Measurements from ENCODE around the gene SPPL2C.
"Not testable (repeated sequence)": the region's sequence is repeated elsewhere in the genome, so short reads cannot be mapped to it uniquely, and the experiment has no call there.

SPPL2C gene

DNA sequence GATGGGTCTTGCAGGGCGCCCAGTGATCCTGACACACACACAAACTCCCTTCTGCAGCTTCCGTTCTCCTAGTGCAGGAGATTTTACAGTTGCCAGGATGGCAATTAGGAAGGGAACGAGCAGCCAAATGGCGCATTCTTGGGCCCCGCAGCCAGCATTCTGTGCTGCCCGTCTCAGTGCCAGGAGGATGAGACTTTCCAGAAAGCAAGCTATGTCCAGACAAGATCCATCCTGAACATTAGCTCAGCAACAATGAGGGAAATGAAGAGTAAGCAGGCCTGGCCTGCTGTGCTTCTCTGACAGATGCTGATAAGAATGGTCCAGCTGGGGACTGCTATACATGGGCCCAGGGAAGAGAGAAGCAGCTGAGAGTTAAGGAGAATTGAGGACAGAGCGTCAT is 16.5 kb downstream of the SPPL2C start:
- Mint-ChIP-seq H3K27ac (no peak overlapping the region), H3K9me3 (peaks cover 4% of the 10 kb centered on the region), H3K36me3 (ENCODE audit: low read depth) (no peaks in the 10 kb centered on the region), H3K27me3 (ENCODE audit: low read depth, poor library complexity) (peaks cover 59% of the 10 kb centered on the region), H3K4me3 (no peak overlapping the region), H3K4me1 (no peaks in the 10 kb centered on the region)
- no peak for DNase-seq
- TF ChIP-seq, protein P1, sequence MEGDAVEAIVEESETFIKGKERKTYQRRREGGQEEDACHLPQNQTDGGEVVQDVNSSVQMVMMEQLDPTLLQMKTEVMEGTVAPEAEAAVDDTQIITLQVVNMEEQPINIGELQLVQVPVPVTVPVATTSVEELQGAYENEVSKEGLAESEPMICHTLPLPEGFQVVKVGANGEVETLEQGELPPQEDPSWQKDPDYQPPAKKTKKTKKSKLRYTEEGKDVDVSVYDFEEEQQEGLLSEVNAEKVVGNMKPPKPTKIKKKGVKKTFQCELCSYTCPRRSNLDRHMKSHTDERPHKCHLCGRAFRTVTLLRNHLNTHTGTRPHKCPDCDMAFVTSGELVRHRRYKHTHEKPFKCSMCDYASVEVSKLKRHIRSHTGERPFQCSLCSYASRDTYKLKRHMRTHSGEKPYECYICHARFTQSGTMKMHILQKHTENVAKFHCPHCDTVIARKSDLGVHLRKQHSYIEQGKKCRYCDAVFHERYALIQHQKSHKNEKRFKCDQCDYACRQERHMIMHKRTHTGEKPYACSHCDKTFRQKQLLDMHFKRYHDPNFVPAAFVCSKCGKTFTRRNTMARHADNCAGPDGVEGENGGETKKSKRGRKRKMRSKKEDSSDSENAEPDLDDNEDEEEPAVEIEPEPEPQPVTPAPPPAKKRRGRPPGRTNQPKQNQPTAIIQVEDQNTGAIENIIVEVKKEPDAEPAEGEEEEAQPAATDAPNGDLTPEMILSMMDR (IDR thresholded peaks at IDR 0.05), result no peak

DNA sequence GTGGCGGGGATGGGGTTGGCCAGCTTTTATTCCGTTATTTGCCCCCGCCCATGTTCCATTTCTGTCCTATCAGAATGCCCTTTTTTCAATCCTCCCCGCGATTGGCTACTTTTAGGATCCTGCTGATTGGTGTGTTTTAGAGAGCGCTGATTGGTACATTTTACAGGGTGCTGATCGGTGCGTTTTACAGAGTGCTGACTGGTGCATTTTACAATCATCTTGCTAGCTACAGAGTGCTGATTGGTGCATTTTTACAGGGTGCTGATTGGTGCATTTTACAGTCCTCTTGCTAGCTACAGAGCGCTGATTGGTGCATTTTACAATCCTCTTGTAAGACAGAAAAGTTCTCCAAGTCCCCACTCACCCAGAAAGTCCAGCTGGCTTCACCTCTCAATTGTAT is 17.4 kb downstream of the SPPL2C start:
- H3K36me3 Mint-ChIP-seq (ENCODE audit: low read depth); H3K4me1 Mint-ChIP-seq; H3K9me3 Mint-ChIP-seq; H3K27ac Mint-ChIP-seq; H3K4me3 Mint-ChIP-seq; DNase-seq: not testable (repeated sequence)
- peaks cover 58% of the 10 kb centered on the region for H3K27me3 Mint-ChIP-seq (ENCODE audit: low read depth, poor library complexity)

DNA sequence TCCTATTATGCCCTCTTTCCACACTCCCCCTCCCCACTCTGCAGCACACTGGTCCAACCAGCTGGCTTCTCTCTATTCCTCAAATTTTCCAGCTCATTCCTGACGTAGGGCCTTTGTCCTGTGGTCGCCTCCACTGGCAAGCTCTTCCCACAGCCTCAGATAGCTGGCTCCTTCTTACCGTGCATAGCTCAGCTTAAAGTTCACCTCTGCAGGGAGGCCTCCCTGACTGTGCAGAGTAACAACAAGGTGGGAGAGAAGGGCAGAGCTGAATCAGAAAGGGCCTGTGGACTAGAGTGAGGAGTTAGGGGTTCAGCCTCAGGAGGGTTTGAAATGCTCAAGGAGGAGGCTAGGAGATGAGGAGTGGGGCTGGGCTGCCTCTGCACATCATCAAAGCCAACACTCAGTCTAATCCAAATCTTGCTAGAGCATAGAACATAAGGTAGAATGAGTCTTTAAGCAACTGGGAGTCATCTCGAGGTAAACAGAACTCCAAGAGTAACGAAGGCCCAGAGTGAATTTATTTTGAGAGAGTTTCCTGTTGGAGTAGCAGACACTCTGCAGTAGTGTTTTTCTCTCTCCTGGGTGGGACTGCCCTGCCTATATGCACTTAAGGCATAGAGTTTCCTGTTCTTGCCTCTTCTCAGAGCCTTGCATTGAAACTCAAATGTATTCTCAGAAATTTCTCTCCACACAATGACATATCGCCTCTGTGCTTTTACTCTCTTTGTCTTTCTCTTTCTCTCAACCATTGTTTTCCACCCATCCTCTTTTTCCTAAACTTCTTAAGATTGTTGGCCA is 19.4 kb downstream of the SPPL2C start:
- no peak for DNase-seq

DNA sequence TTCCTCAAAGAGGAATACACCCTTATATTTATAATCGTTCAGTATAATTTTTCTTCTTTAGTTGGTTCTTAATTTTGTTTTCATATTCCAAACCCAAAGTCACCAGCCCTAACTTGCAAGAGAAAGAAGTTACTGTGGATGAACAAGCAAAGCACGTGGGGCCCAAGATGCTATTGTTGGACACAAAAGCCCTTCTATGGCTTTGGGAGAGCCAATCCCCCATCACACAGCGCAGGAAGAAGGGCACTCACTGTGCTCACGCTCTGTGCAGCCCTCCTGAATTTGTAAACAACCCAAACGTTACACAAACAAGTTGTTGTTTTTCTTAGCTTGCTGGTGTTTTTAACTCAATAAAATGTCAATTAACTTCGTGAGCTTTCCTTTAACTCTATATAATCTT is 22.5 kb downstream of the SPPL2C start:
- Mint-ChIP-seq H3K27ac (no peak overlapping the region), H3K9me3 (no peaks in the 10 kb centered on the region), H3K4me1 (peaks cover 42% of the 10 kb centered on the region), H3K36me3 (ENCODE audit: low read depth) (no peaks in the 10 kb centered on the region), H3K27me3 (ENCODE audit: low read depth, poor library complexity) (peaks cover 27% of the 10 kb centered on the region), H3K4me3 (no peak overlapping the region)
- TF ChIP-seq, protein P1 (IDR thresholded peaks at IDR 0.05), result no peak
- DNase-seq, result no peak

More for the DNA sequence above, 19.4 kb downstream of the SPPL2C start:
- TF ChIP-seq, protein P1 (IDR thresholded peaks at IDR 0.05), result no peak
- H3K36me3 Mint-ChIP-seq (ENCODE audit: low read depth), result no peaks in the 10 kb centered on the region
- no peak overlapping the region for H3K27ac Mint-ChIP-seq
- peaks cover 42% of the 10 kb centered on the region for H3K27me3 Mint-ChIP-seq (ENCODE audit: low read depth, poor library complexity)
- no peak overlapping the region for H3K4me3 Mint-ChIP-seq
- peaks cover 4% of the 10 kb centered on the region for H3K9me3 Mint-ChIP-seq
- peaks cover 17% of the 10 kb centered on the region for H3K4me1 Mint-ChIP-seq

DNA sequence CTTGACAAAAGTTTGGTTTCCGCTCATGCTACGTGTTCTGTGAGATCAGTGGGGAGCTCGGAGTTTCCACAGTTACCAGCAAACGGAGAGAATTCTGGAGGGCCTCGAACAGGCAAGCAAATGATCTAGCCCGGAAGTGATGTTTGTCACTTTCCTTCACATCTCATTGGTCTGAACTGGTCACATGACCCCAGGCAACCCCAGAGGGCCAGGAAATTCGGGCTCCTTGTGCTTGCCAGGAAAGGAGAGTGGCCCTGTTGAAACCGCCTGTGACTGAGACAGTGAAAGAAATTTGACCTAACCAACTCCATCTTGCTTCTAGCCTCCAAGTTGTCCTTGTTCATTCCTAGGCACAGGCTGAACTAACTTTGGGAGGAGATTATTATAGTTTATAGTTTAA is 23.0 kb downstream of the SPPL2C start:
- H3K27ac Mint-ChIP-seq, result no peak overlapping the region
- DNase-seq, result no peak

DNA sequence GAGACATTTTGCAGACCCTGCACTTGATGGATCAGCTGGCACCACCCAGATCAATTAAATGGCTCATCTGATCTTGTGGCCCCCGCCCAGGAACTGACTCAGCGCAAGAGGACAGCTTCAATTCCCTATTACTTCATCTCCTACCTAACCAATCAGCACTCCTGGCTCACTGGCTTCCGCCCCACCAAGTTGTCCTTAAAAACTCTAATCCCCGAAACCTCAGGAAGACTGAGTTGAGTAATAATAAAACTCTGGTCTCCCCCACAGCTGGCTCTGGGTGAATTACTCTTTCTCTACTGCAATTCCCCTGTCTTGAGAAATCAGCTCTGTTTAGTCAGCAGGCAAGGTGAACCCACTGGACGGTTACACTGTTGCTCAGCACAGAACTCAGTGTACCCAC is 23.6 kb downstream of the SPPL2C start:
- Mint-ChIP-seq H3K9me3 (no peaks in the 10 kb centered on the region), H3K27me3 (ENCODE audit: low read depth, poor library complexity) (peaks cover 27% of the 10 kb centered on the region), H3K4me3 (no peak overlapping the region), H3K36me3 (ENCODE audit: low read depth) (no peaks in the 10 kb centered on the region), H3K27ac (no peak overlapping the region), H3K4me1 (peaks cover 44% of the 10 kb centered on the region)
- DNase-seq, result no peak
- TF ChIP-seq, protein P1 (IDR thresholded peaks at IDR 0.05), result no peak

More for the DNA sequence above, 23.0 kb downstream of the SPPL2C start:
- Mint-ChIP-seq H3K4me1 (peaks cover 42% of the 10 kb centered on the region), H3K9me3 (no peaks in the 10 kb centered on the region), H3K36me3 (ENCODE audit: low read depth) (no peaks in the 10 kb centered on the region), H3K27me3 (ENCODE audit: low read depth, poor library complexity) (peaks cover 27% of the 10 kb centered on the region), H3K4me3 (no peak overlapping the region)
- TF ChIP-seq, protein P1 (IDR thresholded peaks at IDR 0.05), result no peak
